HCT116 (cell line): ENCODE data around the gene ZWILCH. TPM values are rescaled to one million over a fixed set of nuclear protein-coding genes. Genes with fewer than 3 reads are reported as not detected.

Source experiments
- ATAC-seq: fragments of 200-7000 bp; cut with Tn5 transposase; 2 replicates; pipeline ENCODE4 v1.9.1; 2020; ENCODE audit warnings: mild to moderate bottlenecking, moderate library complexity
- BruUV-seq: library from RNA; stranded (reverse); fragments of 400-500 nt; replicated peaks from 2 replicates; lab custom pipeline; 2021; lab: Mats Ljungman, UMichigan
- CTCF ChIA-PET: fragments of 300-600 bp; sonication (Branson Sonifier 250); formaldehyde crosslinking; loops from one replicate; lab custom pipeline; 2021; ENCODE audit warnings: antibody characterized with exemption; lab: Charles Lee
- POLR2A ChIA-PET: fragments of 300-600, 350-600 bp; sonication (Branson Sonifier 250); formaldehyde crosslinking; loops from one replicate; lab custom pipeline; 2021; ENCODE audit warnings: antibody characterized with exemption; lab: Charles Lee
- RAD21 ChIA-PET, 2 experiments: fragments of 300-600 bp; sonication (Branson Sonifier 250); formaldehyde crosslinking; loops; one replicate each; lab custom pipeline; 2023; ENCODE audit warnings: low total read pairs in 2 of 2; ENCODE audit not compliant: uncharacterized antibody in 2 of 2, unreplicated experiment in 2 of 2, low non-redundant PET in 1 of 2; lab: Charles Lee
- DNase-seq: peaks from one replicate; pipeline ENCODE4 v3.0.0-alpha.2; 2010; ENCODE audit warnings: low read depth, low spot score
- H2AFZ ChIP-seq: fragments of 200-600 bp; shearing (Covaris generic), sonication (generic); 2 replicates; pipeline ENCODE4 v1.6.1; 2017; ENCODE audit warnings: low read depth, mixed run types, mixed read lengths, antibody characterized with exemption, low read length; ENCODE audit not compliant: poor library complexity, severe bottlenecking
- H3K27ac ChIP-seq: 2 replicates; pipeline ENCODE4 v1.5.1; 2012; ENCODE audit warnings: low read depth, low read length
- H3K27me3 ChIP-seq: fragments of 200-600 bp; sonication (generic); 2 replicates; pipeline ENCODE4 v1.6.1; 2016; ENCODE audit warnings: mixed run types, low read length, mixed read lengths; ENCODE audit not compliant: insufficient read depth
- H3K36me3 ChIP-seq, 2 experiments: fragments of 200-500 bp in 1 of 2; fragments of 200-600 bp in 1 of 2; sonication (Bioruptor generic) in 1 of 2; sonication (generic) in 1 of 2; 2 replicates each; pipeline versions ENCODE4 v1.5.1 to v1.6.1; 2014 to 2016; ENCODE audit warnings: low read length in 2 of 2, inconsistent platforms in 1 of 2, mixed read lengths in 1 of 2, mixed run types in 1 of 2; ENCODE audit not compliant: insufficient read depth in 2 of 2, control insufficient read depth in 1 of 2
- H3K4me1 ChIP-seq, 2 experiments: fragments of 200-600 bp in 1 of 2; sonication (generic) in 1 of 2; 2 replicates each; pipeline versions ENCODE4 v1.5.1 to v1.6.1; 2012 to 2017; ENCODE audit warnings: low read length in 2 of 2, inconsistent platforms in 1 of 2, mild to moderate bottlenecking in 1 of 2, mixed read lengths in 1 of 2, mixed run types in 1 of 2, moderate library complexity in 1 of 2; ENCODE audit not compliant: insufficient read depth in 2 of 2, control insufficient read depth in 1 of 2
- H3K4me2 ChIP-seq: fragments of 200-600 bp; sonication (generic); 2 replicates; pipeline ENCODE4 v1.6.1; 2017; ENCODE audit warnings: mixed run types, low read length, mixed read lengths
- H3K4me3 ChIP-seq, 2 experiments: fragments of 200-600 bp in 1 of 2; sonication (generic) in 1 of 2; replicated peaks in 1 of 2; 2 replicates each; pipeline ENCODE4 v1.5.1; 2011 to 2016; ENCODE audit warnings: low read length in 2 of 2, control low read depth in 1 of 2, low read depth in 1 of 2, mild to moderate bottlenecking in 1 of 2, mixed read lengths in 1 of 2, mixed run types in 1 of 2
- H3K79me2 ChIP-seq: fragments of 200-600 bp; sonication (generic); 2 replicates; pipeline ENCODE4 v1.6.1; 2017; ENCODE audit warnings: mild to moderate bottlenecking, mixed run types, low read length, moderate library complexity, mixed read lengths; ENCODE audit not compliant: insufficient read depth
- H3K9ac ChIP-seq: fragments of 200-600 bp; sonication (generic); 2 replicates; pipeline ENCODE4 v1.6.1; 2016; ENCODE audit warnings: low read length, mixed read lengths
- H3K9me2 ChIP-seq: fragments of 200-600 bp; sonication (generic), shearing (Covaris generic); 2 replicates; pipeline ENCODE4 v1.6.1; 2017; ENCODE audit warnings: mixed run types, mild to moderate bottlenecking, moderate library complexity; ENCODE audit not compliant: insufficient read depth
- H3K9me3 ChIP-seq, 2 experiments: fragments of 200-500 bp in 1 of 2; fragments of 200-600 bp in 1 of 2; sonication (Bioruptor generic) in 1 of 2; sonication (generic) in 1 of 2; 2 replicates each; pipeline ENCODE4 v1.6.1; 2014 to 2017; ENCODE audit warnings: low read length in 2 of 2, mixed read lengths in 2 of 2, inconsistent platforms in 1 of 2, low read depth in 1 of 2, mild to moderate bottlenecking in 1 of 2, mixed run types in 1 of 2, moderate library complexity in 1 of 2; ENCODE audit not compliant: control insufficient read depth in 1 of 2, insufficient read depth in 1 of 2
- H4K20me1 ChIP-seq: fragments of 200-600 bp; sonication (generic), shearing (Covaris generic); 2 replicates; pipeline ENCODE4 v1.6.1; 2017; ENCODE audit warnings: mixed run types, mild to moderate bottlenecking, moderate library complexity; ENCODE audit not compliant: insufficient read depth
- EGR1 ChIP-seq: IDR thresholded peaks from 2 replicates; pipeline ENCODE4 v1.6.1; 2012; ENCODE audit warnings: low read depth
- ELF1 ChIP-seq: IDR thresholded peaks from 2 replicates; pipeline ENCODE4 v1.6.1; 2012; ENCODE audit warnings: low read depth, borderline replicate concordance
- EZH2 ChIP-seq: fragments of 200-600 bp; sonication (generic); IDR thresholded peaks from 2 replicates; pipeline ENCODE4 v1.6.1; 2017; ENCODE audit warnings: antibody characterized with exemption, mixed run types
- FOSL1 ChIP-seq: IDR thresholded peaks from 2 replicates; pipeline ENCODE4 v1.6.1; 2012; ENCODE audit warnings: low read depth
- JUND ChIP-seq: IDR thresholded peaks from 2 replicates; pipeline ENCODE4 v1.6.1; 2012
- MAX ChIP-seq: IDR thresholded peaks from 2 replicates; pipeline ENCODE4 v1.6.1; 2012
- REST ChIP-seq: IDR thresholded peaks from 2 replicates; pipeline ENCODE4 v1.6.1; 2012; ENCODE audit warnings: low read depth
- SIN3A ChIP-seq: IDR thresholded peaks from 2 replicates; pipeline ENCODE4 v1.6.1; 2012; ENCODE audit warnings: low read depth
- SRF ChIP-seq: IDR thresholded peaks from 2 replicates; pipeline ENCODE4 v1.6.1; 2012; ENCODE audit warnings: low read depth
- TCF7L2 ChIP-seq: IDR thresholded peaks from 2 replicates; pipeline ENCODE4 v1.7.0; 2011; ENCODE audit warnings: borderline replicate concordance, inconsistent platforms; ENCODE audit not compliant: insufficient read depth, insufficient read length; ENCODE audit errors: extremely low read depth
- YY1 ChIP-seq: IDR thresholded peaks from 2 replicates; pipeline ENCODE4 v1.6.1; 2011; ENCODE audit warnings: low read length, low read depth, moderate library complexity, mild to moderate bottlenecking; ENCODE audit not compliant: insufficient replicate concordance; ENCODE audit errors: extremely low read depth
- ZFX ChIP-seq: fragments of 450-650 bp; IDR thresholded peaks from 2 replicates; pipeline ENCODE4 v1.6.1; 2017
- ZNF274 ChIP-seq: fragments of 200-500 bp; sonication (Bioruptor generic); IDR thresholded peaks from 2 replicates; pipeline ENCODE4 v1.6.1; 2014; ENCODE audit warnings: mild to moderate bottlenecking, low read depth, low read length, inconsistent platforms
- intact Hi-C: fragments of 100-400 bp; cut with micrococcal nuclease; formaldehyde crosslinking; loops from 2 replicates; pipeline ENCODE4 v1.10.0; 2022
- total RNA-seq: library from RNA; stranded (reverse); gene quantifications from one replicate; pipeline ENCODE4 v1.2.1, GENCODE V29; 2021; ENCODE audit not compliant: unreplicated experiment

ZWILCH gene
- total RNA-seq, 1 experiment from 2014 or later, result 25.8 TPM

- ChIA-PET CTCF (no interaction called here), POLR2A (no interaction called here), RAD21 (no interaction called here)
- H3K4me1 ChIP-seq, result peaks cover 0 to 11% of the 10 kb centered on the region in 2 experiments; a peak in 2 of 4 replicates
- BruUV-seq, result no TSS peak
- peak overlapping the region; percentile 32 for H3K4me2 ChIP-seq
- H3K27ac ChIP-seq, result no peak overlapping the region
- ATAC-seq (peak; percentile 66), DNase-seq (peak; percentile 21)
- no peak overlapping the region for H2AFZ ChIP-seq
- no peaks in the 10 kb centered on the region for H3K9me2 ChIP-seq
- no peak for TF ChIP-seq SIN3A
- TF ChIP-seq ELF1, result peak; percentile 17; the same call in 1 of the 2 replicates
- no peak for TF ChIP-seq MAX
- no peak for TF ChIP-seq ZNF274
- peak; percentile 45; the same call in 1 of the 2 replicates for TF ChIP-seq FOSL1
- no peak for TF ChIP-seq EGR1
- peak; percentile 32 for TF ChIP-seq TCF7L2
- TF ChIP-seq YY1, result no peak
- TF ChIP-seq JUND, result peak; percentile 43; the same call in 1 of the 2 replicates
- TF ChIP-seq REST, result no peak
- no peak for TF ChIP-seq EZH2
- TF ChIP-seq SRF, result no peak
- TF ChIP-seq ZFX, result no peak
- no peak overlapping the region for H3K9ac ChIP-seq
- intact Hi-C loops, result no loop called here
- no peak overlapping the region for H3K4me3 ChIP-seq
- no peaks in the 10 kb centered on the region for H3K36me3 ChIP-seq
- H4K20me1 ChIP-seq, result no peaks in the 10 kb centered on the region
- no peaks in the 10 kb centered on the region for H3K27me3 ChIP-seq
- no peaks in the 10 kb centered on the region for H3K79me2 ChIP-seq
- H3K9me3 ChIP-seq, result no peaks in the 10 kb centered on the region
Observed at GRCh38 chr15:66578286-66578875, 73.3 kb downstream of the ZWILCH start.
